Hepatocyte (in vitro differentiated cells): ENCODE measurements around the gene STPG2. TPM values are rescaled to one million over a fixed set of nuclear protein-coding genes. Genes with fewer than 3 reads are reported as not detected.

ENCODE experiments used
- DNase-seq: peaks from one replicate; pipeline ENCODE4 v3.0.0-alpha.2; 2016; ENCODE audit warnings: low spot score
- H2AFZ ChIP-seq: fragments of 200-600 bp; sonication (generic); 2 replicates; pipeline ENCODE4 v1.6.0; 2016; ENCODE audit warnings: antibody characterized with exemption, mild to moderate bottlenecking
- H3K27ac ChIP-seq: fragments of 200-600 bp; sonication (generic); 2 replicates; pipeline ENCODE4 v1.5.1; 2016; ENCODE audit warnings: mild to moderate bottlenecking
- H3K27me3 ChIP-seq: fragments of 200-600 bp; sonication (generic); 2 replicates; pipeline ENCODE4 v1.6.1; 2016
- H3K36me3 ChIP-seq: fragments of 200-600 bp; sonication (generic); replicated peaks from 2 replicates; pipeline ENCODE4 v1.5.1; 2016; ENCODE audit warnings: low read depth; ENCODE audit not compliant: insufficient read depth
- H3K4me1 ChIP-seq: fragments of 200-600 bp; sonication (generic); 2 replicates; pipeline ENCODE4 v1.5.1; 2016; ENCODE audit warnings: mild to moderate bottlenecking, moderate library complexity; ENCODE audit not compliant: insufficient read depth
- H3K4me2 ChIP-seq: fragments of 200-600 bp; sonication (generic); 2 replicates; pipeline ENCODE4 v1.6.0; 2016
- H3K4me3 ChIP-seq: fragments of 200-600 bp; sonication (generic); 2 replicates; pipeline ENCODE4 v1.5.1; 2016; ENCODE audit warnings: mild to moderate bottlenecking
- H3K79me2 ChIP-seq: fragments of 200-600 bp; sonication (generic); 2 replicates; pipeline ENCODE4 v1.6.0; 2017; ENCODE audit warnings: mild to moderate bottlenecking
- H3K9me2 ChIP-seq: fragments of 200-600 bp; sonication (generic); replicated peaks from 2 replicates; pipeline ENCODE4 v1.6.0; 2017; ENCODE audit warnings: mild to moderate bottlenecking; ENCODE audit not compliant: insufficient read depth
- H3K9me3 ChIP-seq: fragments of 200-600 bp; sonication (generic); 2 replicates; pipeline ENCODE4 v1.5.1; 2016; ENCODE audit warnings: low read depth, mild to moderate bottlenecking
- H4K20me1 ChIP-seq: fragments of 200-600 bp; sonication (generic); 2 replicates; pipeline ENCODE4 v1.6.0; 2016; ENCODE audit warnings: mild to moderate bottlenecking; ENCODE audit not compliant: insufficient read depth, poor library complexity, severe bottlenecking
- CTCF ChIP-seq: fragments of 200-600 bp; sonication (generic); IDR thresholded peaks from 2 replicates; pipeline ENCODE4 v1.5.1; 2016; ENCODE audit warnings: antibody characterized with exemption, mild to moderate bottlenecking; ENCODE audit not compliant: poor library complexity
- EZH2 ChIP-seq: fragments of 200-600 bp; sonication (generic); IDR thresholded peaks from 2 replicates; pipeline ENCODE4 v1.6.1; 2016; ENCODE audit warnings: antibody characterized with exemption, mild to moderate bottlenecking, borderline replicate concordance
- EZH2phosphoT487 ChIP-seq: fragments of 200-600 bp; sonication (generic); IDR thresholded peaks from one replicate; pipeline ENCODE4 v1.6.1; 2018; ENCODE audit warnings: antibody characterized with exemption, mild to moderate bottlenecking, low read depth, moderate library complexity; ENCODE audit not compliant: unreplicated experiment, severe bottlenecking
- WGBS: methylation state at CpG from one replicate; pipeline ENCODE4 v1.1.6; 2016; ENCODE audit warnings: low lambda C conversion rate; ENCODE audit errors: missing lambda C conversion rate; 5-methylcytosine and 5-hydroxymethylcytosine counted together
- polyA plus RNA-seq: library from polyadenylated mRNA; unstranded; fragments of >200 nt; fragmentation: Nextera tagmentation; extraction: Ambion mirVana; gene quantifications from 2 replicates; pipeline ENCODE4 v1.2.1, GENCODE V29; 2016
- total RNA-seq: library from RNA; depleted of rRNA; stranded (reverse); fragments of >200 nt; gene quantifications from 2 replicates; pipeline ENCODE4 v1.2.3, GENCODE V29; 2014

Gene STPG2
- total and polyA plus RNA-seq, 2 experiments from 2014 or later = 0.17 to 0.98 TPM

DNA sequence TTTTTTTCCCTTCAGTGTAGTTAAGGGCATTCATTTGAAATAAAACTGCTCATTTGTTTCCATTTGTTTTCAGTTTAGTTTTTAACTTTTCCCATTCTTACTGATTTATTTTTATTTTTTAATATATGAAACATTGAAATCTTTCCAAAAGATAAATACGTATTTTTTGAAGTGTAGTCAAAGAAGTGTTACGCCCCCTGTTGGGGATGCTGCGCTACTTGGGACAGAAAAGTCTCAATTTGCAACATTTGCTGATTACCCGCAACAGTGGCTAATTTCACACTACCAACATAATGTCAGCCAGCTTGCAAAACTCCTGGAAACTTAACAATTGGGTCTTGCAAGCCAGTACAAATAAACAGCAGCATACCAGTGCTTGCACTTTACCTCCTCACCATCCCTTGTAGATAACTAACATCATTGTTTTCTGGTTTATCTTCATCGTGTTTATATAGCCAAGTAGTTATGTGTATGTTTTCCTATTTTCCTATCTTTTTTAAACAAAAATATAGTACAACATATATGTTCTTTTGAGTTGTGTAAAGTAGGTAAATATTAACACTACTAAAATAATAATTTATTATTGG lies 158.6 kb downstream of the STPG2 start:
- no peaks in the 10 kb centered on the region for H3K9me3 ChIP-seq
- H3K9me2 ChIP-seq = no peaks in the 10 kb centered on the region
- no peaks in the 10 kb centered on the region for H3K4me1 ChIP-seq
- no peak for DNase-seq
- no peak overlapping the region for H3K4me2 ChIP-seq
- H3K27me3 ChIP-seq = no peaks in the 10 kb centered on the region
- no peaks in the 10 kb centered on the region for H3K36me3 ChIP-seq
- no peak overlapping the region for H2AFZ ChIP-seq
- WGBS = 71% methylated on average over 5 of the region's 5 CpGs
- TF ChIP-seq EZH2phosphoT487 (no peak), CTCF (peak; percentile 31)
- H3K79me2 ChIP-seq = no peaks in the 10 kb centered on the region
- no peak overlapping the region for H3K27ac ChIP-seq
- no peaks in the 10 kb centered on the region for H4K20me1 ChIP-seq
- H3K4me3 ChIP-seq = no peak overlapping the region

- no peaks in the 10 kb centered on the region for H4K20me1 ChIP-seq
- H3K36me3 ChIP-seq = no peaks in the 10 kb centered on the region
- TF ChIP-seq EZH2 (no peak), EZH2phosphoT487 (no peak), CTCF (no peak)
- H3K4me2 ChIP-seq = no peak overlapping the region
- no peak overlapping the region for H2AFZ ChIP-seq
- H3K4me1 ChIP-seq = no peaks in the 10 kb centered on the region
- H3K9me3 ChIP-seq = no peaks in the 10 kb centered on the region
- H3K27ac ChIP-seq = no peak overlapping the region
- DNase-seq = no peak
- 77% methylated on average over 2 of the region's 2 CpGs for WGBS
- H3K4me3 ChIP-seq = no peak overlapping the region
- no peaks in the 10 kb centered on the region for H3K9me2 ChIP-seq
- no peaks in the 10 kb centered on the region for H3K27me3 ChIP-seq
- no peaks in the 10 kb centered on the region for H3K79me2 ChIP-seq
These were observed 164.3 kb downstream of the STPG2 start for GRCh38 chr4:97978791-97979488.

DNA sequence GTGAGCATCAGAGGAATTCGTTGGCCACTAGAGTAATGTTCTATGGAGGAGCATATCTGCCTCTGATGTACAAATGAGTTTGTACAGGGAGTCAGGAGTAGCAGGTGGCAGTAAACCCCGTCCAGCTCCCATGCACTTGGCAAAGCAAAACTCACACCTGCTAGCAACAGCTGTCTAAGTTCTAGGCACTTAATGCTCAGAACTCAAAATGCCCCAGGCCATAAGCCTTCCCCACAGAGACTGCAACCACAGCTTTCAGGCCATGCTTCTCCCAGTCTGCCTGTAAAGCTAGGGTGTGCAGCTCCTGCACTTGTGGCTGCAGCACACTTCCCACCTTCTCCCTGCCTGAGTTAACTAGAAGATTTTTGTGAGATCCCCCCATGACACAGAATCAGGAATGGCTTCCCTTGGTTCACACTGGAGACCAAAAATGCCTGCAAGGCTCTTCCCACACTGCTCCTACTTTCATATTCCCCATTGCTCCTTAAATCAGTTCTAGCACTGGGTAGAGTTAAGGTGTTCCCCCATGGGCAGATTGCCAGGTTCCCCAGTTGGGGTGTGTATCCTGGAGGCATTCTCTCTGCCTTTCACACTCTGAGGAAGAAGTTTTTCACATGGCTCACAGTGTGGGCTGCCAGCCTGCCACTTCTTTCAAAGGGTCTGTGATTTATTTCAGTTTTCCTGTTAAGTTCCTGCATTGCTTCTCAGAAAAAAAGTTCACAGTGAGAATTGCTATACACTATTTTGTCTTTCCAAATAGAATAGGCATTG lies 189.9 kb downstream of the STPG2 start:
- WGBS = 80% methylated on average over 2 of the region's 2 CpGs
- H3K9me2 ChIP-seq = no peaks in the 10 kb centered on the region
- no peak overlapping the region for H3K4me2 ChIP-seq
- no peak for DNase-seq
- H3K4me1 ChIP-seq = no peaks in the 10 kb centered on the region
- H3K9me3 ChIP-seq = peaks cover 3% of the 10 kb centered on the region
- no peaks in the 10 kb centered on the region for H3K36me3 ChIP-seq
- no peak overlapping the region for H3K27ac ChIP-seq
- H3K79me2 ChIP-seq = no peaks in the 10 kb centered on the region
- H2AFZ ChIP-seq = no peak overlapping the region
- no peak overlapping the region for H3K4me3 ChIP-seq
- TF ChIP-seq EZH2 = no peak
- no peak for TF ChIP-seq EZH2phosphoT487
- TF ChIP-seq CTCF = no peak
- H4K20me1 ChIP-seq = no peaks in the 10 kb centered on the region
- no peaks in the 10 kb centered on the region for H3K27me3 ChIP-seq
